Activated T-helper 9 cell treated with anti-CD3 and anti-CD28 coated beads, Interleukin-2, amount 50 U/mL, for 16 hours (primary cell): Measurements from ENCODE around the gene GABRB2.

Experiments
- DNase-seq: peaks from one replicate; pipeline ENCODE4 v3.0.0-alpha.2; 2020; ENCODE audit warnings: low read depth

The GABRB2 gene

GRCh38 chr5:161387121-161387520 is 159.4 kb downstream of the GABRB2 start:
- no peak for DNase-seq

- no peak for DNase-seq
Observed at GRCh38 chr5:161385027-161385426, 161.5 kb downstream of the GABRB2 start.

- no peak for DNase-seq
Observed at GRCh38 chr5:161382685-161383084, 163.8 kb downstream of the GABRB2 start.

- DNase-seq = no peak
Observed at GRCh38 chr5:161380486-161380885, 166.0 kb downstream of the GABRB2 start.

- no peak for DNase-seq
Observed at GRCh38 chr5:161378701-161379100, 167.8 kb downstream of the GABRB2 start.

GRCh38 chr5:161376034-161376433 is 170.5 kb downstream of the GABRB2 start:
- DNase-seq = no peak

- DNase-seq = no peak
Observed at GRCh38 chr5:161373345-161373707, 173.2 kb downstream of the GABRB2 start.

- DNase-seq = no peak
Observed at GRCh38 chr5:161372682-161373344, 173.7 kb downstream of the GABRB2 start.

GRCh38 chr5:161369022-161369421 is 177.5 kb downstream of the GABRB2 start:
- no peak for DNase-seq

- no peak for DNase-seq
Observed at GRCh38 chr5:161358446-161358845, 188.1 kb downstream of the GABRB2 start.

- no peak for DNase-seq
Observed at GRCh38 chr5:161344234-161344633, 202.3 kb downstream of the GABRB2 start.

GRCh38 chr5:161342886-161343285 is 203.6 kb downstream of the GABRB2 start:
- DNase-seq = no peak

GRCh38 chr5:161340012-161340411 is 206.5 kb downstream of the GABRB2 start:
- no peak for DNase-seq

GRCh38 chr5:161333194-161333880 is 213.2 kb downstream of the GABRB2 start:
- no peak for DNase-seq

- DNase-seq = no peak
Observed at GRCh38 chr5:161332343-161332742, 214.2 kb downstream of the GABRB2 start.

GRCh38 chr5:161314033-161314432 is 232.5 kb downstream of the GABRB2 start:
- DNase-seq = no peak

GRCh38 chr5:161312882-161313281 is 233.6 kb downstream of the GABRB2 start:
- DNase-seq = no peak

GRCh38 chr5:161311965-161312364 is 234.6 kb downstream of the GABRB2 start:
- no peak for DNase-seq

GRCh38 chr5:161311146-161311708 is 235.3 kb downstream of the GABRB2 start:
- no peak for DNase-seq

GRCh38 chr5:161306351-161306995 is 240.1 kb downstream of the GABRB2 start:
- DNase-seq = no peak

- DNase-seq = no peak
Observed at GRCh38 chr5:161305601-161306000, 240.9 kb downstream of the GABRB2 start.

GRCh38 chr5:161302559-161302958 is 244.0 kb downstream of the GABRB2 start:
- no peak for DNase-seq

GRCh38 chr5:161301586-161301985 is 244.9 kb downstream of the GABRB2 start:
- no peak for DNase-seq
